ENCODE results near the gene MGRN1.

DNA sequence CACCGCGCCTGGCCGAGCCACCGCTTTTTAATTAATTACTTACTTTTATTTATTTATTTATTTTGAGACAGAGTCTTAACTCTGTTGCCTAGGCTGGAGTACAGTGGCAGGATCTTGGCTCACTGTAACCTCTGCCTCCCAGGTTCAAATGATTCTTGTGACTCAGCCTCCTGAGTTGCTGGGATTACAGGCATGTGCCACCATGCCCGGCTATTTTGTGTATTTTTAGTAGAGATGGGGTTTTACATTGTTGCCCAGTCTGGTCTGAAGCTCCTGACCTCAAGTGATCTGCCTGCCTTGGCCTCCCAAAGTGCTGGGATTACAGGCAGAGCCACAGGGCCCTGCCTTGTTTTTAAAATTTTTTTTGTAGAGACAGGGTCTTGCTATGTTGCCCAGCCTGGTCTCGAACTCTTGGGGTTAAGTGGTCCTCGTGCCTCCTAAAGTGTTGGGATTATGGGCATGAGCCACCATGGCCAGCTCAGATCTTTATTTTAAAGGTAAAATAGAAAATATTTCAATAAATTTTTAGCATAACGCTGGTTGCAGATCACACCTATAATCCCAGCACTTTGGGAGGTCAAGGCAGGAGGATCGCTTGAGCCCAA is 50.4 kb downstream of the MGRN1 start:
- TF ChIP-seq REST (IDR thresholded peaks at IDR 0.05; ENCODE audit: insufficient read depth in 1 of 2, low read depth in 2 of 2, low read length in 2 of 2) = no peak
- TF ChIP-seq POLR2AphosphoS5 (IDR thresholded peaks at IDR 0.05; ENCODE audit: low read depth, low read length) = no peak
